Kidney (tissue), 14 donors: ENCODE data around the gene MAGI3. TPM values are rescaled to one million over a fixed set of nuclear protein-coding genes. Genes with fewer than 3 reads are reported as not detected.

Experiments used
- DNase-seq, 5 donors: peaks; one replicate each; pipeline ENCODE4 v3.0.0-alpha.2; 2013 to 2020
- FAIRE-seq: peaks from 2 replicates; lab custom pipeline; 2012; peaks lifted over from hg19 to GRCh38; lab: Jason Lieb, UNC
- H3K27ac ChIP-seq, 2 donors: one replicate each; pipeline ENCODE4 v1.7.0; 2013; ENCODE audit warnings: low read depth in 2 of 2, low read length in 2 of 2, inconsistent platforms in 1 of 2
- H3K27me3 ChIP-seq: one replicate; pipeline ENCODE4 v1.7.1; 2013; ENCODE audit warnings: low read length, inconsistent platforms; ENCODE audit not compliant: control insufficient read depth, insufficient read depth
- H3K36me3 ChIP-seq, 3 donors: one replicate each; pipeline versions ENCODE4 v1.7.0 to v1.7.1; 2013; ENCODE audit warnings: low read length in 3 of 3, control low read depth in 1 of 3, inconsistent platforms in 1 of 3; ENCODE audit not compliant: insufficient read depth in 3 of 3, control insufficient read depth in 2 of 3
- H3K4me1 ChIP-seq, 3 donors: one replicate each; pipeline versions ENCODE4 v1.7.0 to v1.7.1; 2013; ENCODE audit warnings: low read length in 3 of 3, inconsistent platforms in 1 of 3, low read depth in 1 of 3; ENCODE audit not compliant: control insufficient read depth in 2 of 3, insufficient read depth in 2 of 3
- H3K4me3 ChIP-seq, 3 donors: one replicate each; pipeline versions ENCODE4 v1.7.0 to v1.8.1; 2013; ENCODE audit warnings: low read length in 3 of 3, control low read depth in 1 of 3, inconsistent platforms in 1 of 3
- H3K9ac ChIP-seq, 3 donors: one replicate each; pipeline versions ENCODE4 v1.7.0 to v1.7.1; 2013; ENCODE audit warnings: low read length in 3 of 3, control low read depth in 1 of 3, inconsistent platforms in 1 of 3
- H3K9me3 ChIP-seq, 3 donors: one replicate each; pipeline versions ENCODE4 v1.7.0 to v1.7.1; 2013; ENCODE audit warnings: low read length in 3 of 3, control low read depth in 1 of 3, inconsistent platforms in 1 of 3; ENCODE audit not compliant: control insufficient read depth in 2 of 3, insufficient read depth in 1 of 3
- CTCF ChIP-seq: IDR thresholded peaks from 3 replicates; pipeline ENCODE4 v1.5.1; 2012; ENCODE audit warnings: mild to moderate bottlenecking, moderate library complexity, borderline replicate concordance; ENCODE audit not compliant: insufficient read depth; ENCODE audit errors: extremely low read depth
- intact Hi-C: fragments of 100-400 bp; cut with DNase I; formaldehyde crosslinking; loops from one replicate; pipeline ENCODE4 v1.11.1; 2022
- polyA plus RNA-seq: library from polyadenylated mRNA; stranded (reverse); fragments of 350-450 nt; fragmentation: Illumina TruSeq; extraction: RNeasy Lipid Tissue Mini Kit (QIAGEN cat#74804); gene quantifications from one replicate; pipeline ENCODE4 v1.2.3, GENCODE V29; 2014; ENCODE audit warnings: low read depth, low replicate concordance; ENCODE audit not compliant: insufficient read depth
- total RNA-seq: library from RNA; stranded (reverse); fragmentation: NEBNext Ultra II Directional; extraction: Animal tissue kit (Norgen Biotek cat#: 25700); gene quantifications from one replicate; pipeline ENCODE4 v1.2.1, GENCODE V29; 2021
- donor health status: control.
- donor health status: control.
- donor health status: control.
- donor health status: control.
- donor health status: control.
- donor health status: DM: yes; HTN: yes; CAD: no.
- donor health status: Normal renal cell carcinoma (clear cell type).

MAGI3 gene
- total and polyA plus RNA-seq, 2 donors from 2014 or later, result 5.6 to 25.9 TPM

DNA sequence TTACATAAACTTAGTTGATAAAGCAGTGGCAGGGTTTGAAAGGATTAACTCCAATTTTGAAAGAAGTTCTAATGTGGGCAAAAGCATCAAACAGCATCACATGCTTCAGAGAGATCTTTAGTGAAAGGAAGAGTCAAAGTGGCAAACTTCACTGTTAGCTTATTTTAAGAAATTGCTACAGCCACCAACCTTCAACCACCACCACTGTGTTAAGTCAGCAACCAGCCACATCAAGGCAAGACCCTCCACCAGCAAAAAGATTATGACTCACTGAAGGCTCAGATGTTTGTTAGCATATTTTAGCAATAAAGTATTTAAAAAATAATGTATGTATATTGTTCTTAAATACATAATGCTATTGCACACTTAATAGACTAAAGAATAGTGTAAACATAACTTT lies 21.3 kb upstream of the MAGI3 start:
- Histone ChIP-seq H3K27me3 (no peaks in the 10 kb centered on the region), H3K4me3 (no peak overlapping the region), H3K9ac (no peak overlapping the region), H3K9me3 (no peaks in the 10 kb centered on the region), H3K4me1 (no peaks in the 10 kb centered on the region), H3K27ac (no peak overlapping the region), H3K36me3 (no peaks in the 10 kb centered on the region)
- no peak for TF ChIP-seq CTCF
- no peak for FAIRE-seq
- intact Hi-C loops, result no loop called here
- DNase-seq, result no peak

DNA sequence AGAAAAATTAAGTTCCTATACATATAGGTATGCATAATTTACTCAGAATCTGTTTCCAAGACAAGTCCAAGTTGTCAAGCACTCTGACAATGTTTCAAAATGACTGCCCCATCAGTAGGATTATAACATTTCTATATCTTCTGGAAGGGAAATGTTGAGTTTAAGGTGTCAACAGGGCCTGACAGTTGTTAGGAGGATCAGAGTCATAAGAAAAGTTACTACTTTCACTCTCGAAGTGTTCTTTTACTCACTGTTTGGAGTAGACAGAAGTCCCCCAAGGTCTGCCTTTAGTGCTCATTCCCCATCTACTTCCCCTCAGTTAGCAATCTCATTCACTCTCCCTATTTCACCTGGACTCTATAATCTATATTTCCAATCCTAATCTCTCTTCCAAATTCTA lies 20.6 kb upstream of the MAGI3 start:
- DNase-seq (no peak), FAIRE-seq (no peak)
- H3K9ac ChIP-seq, result no peak overlapping the region
- H3K4me1 ChIP-seq, result no peaks in the 10 kb centered on the region
- intact Hi-C loops, result no loop called here
- no peak overlapping the region for H3K27ac ChIP-seq
- TF ChIP-seq CTCF, result no peak
- H3K9me3 ChIP-seq, result no peaks in the 10 kb centered on the region
- no peaks in the 10 kb centered on the region for H3K27me3 ChIP-seq
- H3K36me3 ChIP-seq, result no peaks in the 10 kb centered on the region
- H3K4me3 ChIP-seq, result no peak overlapping the region

DNA sequence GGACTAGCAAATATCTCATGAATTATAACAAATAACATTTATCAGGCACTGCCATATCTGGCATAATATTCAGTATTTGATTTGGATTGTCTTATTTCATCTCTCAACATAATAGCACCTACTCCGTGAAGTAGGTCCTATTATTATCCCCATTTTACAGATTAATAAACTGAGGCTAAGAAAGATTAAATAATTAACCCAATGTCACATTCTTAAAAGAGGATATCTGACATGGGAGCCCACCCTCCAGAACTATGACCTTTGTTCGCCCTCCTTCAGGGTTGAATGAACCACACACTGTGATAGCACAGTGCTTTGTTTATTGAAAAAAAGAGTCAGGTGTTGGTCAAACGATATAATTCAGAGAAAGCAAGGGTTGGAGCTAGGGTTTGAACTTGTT lies 19.4 kb upstream of the MAGI3 start:
- Histone ChIP-seq H3K27me3 (no peaks in the 10 kb centered on the region), H3K4me3 (no peak overlapping the region), H3K36me3 (no peaks in the 10 kb centered on the region), H3K27ac (no peak overlapping the region), H3K9me3 (no peaks in the 10 kb centered on the region), H3K4me1 (no peaks in the 10 kb centered on the region), H3K9ac (no peak overlapping the region)
- DNase-seq (no peak), FAIRE-seq (no peak)
- TF ChIP-seq CTCF, result no peak
- intact Hi-C loops, result no loop called here

- H3K9me3 ChIP-seq, result no peaks in the 10 kb centered on the region
- H3K36me3 ChIP-seq, result no peaks in the 10 kb centered on the region
- H3K27me3 ChIP-seq, result no peaks in the 10 kb centered on the region
- no peak for TF ChIP-seq CTCF
- DNase-seq (no peak), FAIRE-seq (peak; percentile 55)
- H3K27ac ChIP-seq, result no peak overlapping the region
- H3K4me3 ChIP-seq, result no peak overlapping the region
- H3K9ac ChIP-seq, result no peak overlapping the region
- intact Hi-C loops, result no loop called here
- H3K4me1 ChIP-seq, result no peaks in the 10 kb centered on the region
Measured at GRCh38 chr1:113372546-113372945, 17.8 kb upstream of the MAGI3 start.
